NCI-H2081 (cell line): ENCODE results near the gene CETP.

Experiments
- DNase-seq, 2 experiments: peaks; one replicate each; lab custom pipeline; 2025; lab: John Stamatoyannopoulos, UW

Gene CETP

DNA sequence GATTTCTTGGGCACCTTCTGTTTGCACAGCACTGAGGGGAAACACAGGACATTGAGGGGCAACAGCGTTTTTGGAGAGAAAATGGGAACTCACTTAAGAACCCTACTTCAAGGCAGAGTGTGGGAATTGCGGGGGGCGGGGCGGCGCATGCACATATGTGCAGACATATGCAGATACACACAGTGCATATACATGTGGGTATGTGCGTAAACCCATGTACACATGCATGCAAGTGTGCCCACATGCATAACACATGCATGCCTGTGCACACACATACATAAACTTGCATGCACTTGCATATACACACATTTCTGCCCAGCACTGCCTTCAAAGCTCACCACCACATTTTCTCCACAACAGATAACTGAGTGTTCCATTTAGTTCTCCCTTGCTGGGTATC is 60.0 kb downstream of the CETP start:
- no peak for DNase-seq

DNA sequence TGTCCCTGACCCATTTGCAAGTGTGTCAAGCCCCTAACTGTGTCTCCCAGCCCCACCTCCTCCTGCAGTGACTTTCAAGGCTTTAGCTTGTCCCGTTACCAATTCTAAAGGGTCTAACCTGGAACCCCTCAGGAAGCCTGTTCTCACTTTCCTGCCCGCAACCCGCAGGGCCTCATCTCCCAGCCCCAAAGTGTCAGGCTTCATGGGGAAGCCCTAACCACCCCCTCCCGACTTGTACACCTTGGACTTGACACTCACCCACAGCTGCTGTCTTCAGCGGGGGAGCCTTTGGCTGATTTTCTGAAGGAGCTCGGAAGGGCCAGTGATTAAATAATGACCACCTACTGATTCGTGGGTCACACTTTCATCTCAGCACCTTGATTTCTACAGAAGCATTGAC is 60.7 kb downstream of the CETP start:
- DNase-seq = no peak

DNA sequence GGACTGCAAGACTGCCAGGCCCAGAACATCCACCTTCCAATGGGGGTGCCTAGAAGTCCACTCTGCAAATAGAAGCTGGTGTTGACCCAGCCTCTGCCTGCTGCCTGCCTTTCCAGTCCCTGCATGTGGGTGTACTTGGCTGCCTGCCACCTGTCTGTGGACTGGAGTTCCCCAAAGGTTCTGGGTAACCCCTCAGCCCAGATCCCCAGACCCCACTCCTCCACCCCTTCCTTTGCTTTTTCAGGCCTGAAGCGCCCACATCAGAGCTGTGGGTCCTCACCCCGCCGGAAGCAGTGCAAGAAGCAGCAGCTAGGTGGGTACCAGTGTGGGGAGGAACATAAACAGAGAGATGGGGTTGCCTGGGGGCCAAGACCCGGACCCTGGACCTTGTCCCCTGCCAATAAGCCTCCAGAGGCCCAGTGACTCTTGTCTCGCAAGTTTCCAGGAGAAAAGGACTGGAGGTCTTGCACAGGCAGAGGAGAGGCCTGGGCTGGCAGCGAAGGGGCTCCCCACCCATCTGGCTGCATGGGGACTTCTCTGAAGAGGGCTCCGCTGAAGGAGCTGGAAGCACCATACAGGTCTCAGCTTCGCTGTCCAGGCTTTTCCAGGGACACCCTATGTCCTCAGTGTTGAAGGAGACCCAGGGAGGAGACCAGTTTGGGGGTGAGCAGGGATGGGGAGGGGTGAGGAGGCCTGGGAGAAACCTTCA is 61.9 kb downstream of the CETP start:
- DNase-seq = no peak

DNA sequence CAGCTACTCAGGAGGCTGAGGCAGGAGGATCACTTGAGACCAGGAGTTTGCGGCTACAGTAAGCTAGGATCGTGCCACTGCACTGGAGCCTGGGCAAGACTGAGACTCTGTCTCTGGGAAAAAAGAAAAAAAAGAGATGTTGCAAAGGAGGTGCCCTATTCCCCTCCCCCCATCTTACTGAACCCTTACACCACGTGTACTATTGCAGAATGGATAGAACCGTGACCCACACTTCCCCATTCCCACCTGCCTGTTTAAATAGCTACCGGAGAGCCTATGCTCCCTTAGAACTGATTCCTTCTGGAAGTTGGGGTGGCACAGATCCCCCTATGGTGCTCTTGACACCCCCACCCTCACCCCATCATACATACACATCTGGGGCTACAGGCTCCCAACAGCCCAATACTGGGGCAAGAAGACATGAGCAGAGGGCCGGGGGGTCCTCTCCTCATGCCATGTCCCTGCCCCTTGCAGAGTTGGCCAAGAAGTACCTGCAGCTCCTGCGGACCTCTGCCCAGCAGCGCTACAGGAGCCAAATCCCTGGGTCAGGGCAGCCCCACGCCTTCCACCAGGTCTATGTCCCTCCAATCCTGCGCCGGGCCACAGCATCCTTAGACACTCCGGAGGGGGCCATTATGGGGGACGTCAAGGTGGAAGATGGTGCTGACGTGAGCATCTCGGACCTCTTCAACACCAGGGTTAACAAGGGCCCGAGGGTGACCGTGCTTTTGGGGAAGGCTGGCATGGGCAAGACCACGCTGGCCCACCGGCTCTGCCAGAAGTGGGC is 63.3 kb downstream of the CETP start:
- DNase-seq = no peak

DNA sequence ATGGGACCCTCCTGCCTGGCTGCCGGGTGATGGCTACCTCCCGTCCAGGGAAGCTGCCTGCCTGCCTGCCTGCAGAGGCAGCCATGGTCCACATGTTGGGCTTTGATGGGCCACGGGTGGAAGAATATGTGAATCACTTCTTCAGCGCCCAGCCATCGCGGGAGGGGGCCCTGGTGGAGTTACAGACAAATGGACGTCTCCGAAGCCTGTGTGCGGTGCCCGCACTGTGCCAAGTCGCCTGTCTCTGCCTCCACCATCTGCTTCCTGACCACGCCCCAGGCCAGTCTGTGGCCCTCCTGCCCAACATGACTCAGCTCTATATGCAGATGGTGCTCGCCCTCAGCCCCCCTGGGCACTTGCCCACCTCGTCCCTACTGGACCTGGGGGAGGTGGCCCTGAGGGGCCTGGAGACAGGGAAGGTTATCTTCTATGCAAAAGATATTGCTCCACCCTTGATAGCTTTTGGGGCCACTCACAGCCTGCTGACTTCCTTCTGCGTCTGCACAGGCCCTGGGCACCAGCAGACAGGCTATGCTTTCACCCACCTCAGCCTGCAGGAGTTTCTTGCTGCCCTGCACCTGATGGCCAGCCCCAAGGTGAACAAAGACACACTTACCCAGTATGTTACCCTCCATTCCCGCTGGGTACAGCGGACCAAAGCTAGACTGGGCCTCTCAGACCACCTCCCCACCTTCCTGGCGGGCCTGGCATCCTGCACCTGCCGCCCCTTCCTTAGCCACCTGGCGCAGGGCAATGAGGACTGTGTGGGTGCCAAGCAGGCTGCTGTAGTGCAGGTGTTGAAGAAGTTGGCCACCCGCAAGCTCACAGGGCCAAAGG is 64.4 kb downstream of the CETP start:
- no peak for DNase-seq

DNA sequence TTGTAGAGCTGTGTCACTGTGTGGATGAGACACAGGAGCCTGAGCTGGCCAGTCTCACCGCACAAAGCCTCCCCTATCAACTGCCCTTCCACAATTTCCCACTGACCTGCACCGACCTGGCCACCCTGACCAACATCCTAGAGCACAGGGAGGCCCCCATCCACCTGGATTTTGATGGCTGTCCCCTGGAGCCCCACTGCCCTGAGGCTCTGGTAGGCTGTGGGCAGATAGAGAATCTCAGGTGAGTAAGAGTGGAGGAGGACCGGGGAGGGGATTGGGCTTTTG is 65.0 kb downstream of the CETP start:
- DNase-seq = no peak

DNA sequence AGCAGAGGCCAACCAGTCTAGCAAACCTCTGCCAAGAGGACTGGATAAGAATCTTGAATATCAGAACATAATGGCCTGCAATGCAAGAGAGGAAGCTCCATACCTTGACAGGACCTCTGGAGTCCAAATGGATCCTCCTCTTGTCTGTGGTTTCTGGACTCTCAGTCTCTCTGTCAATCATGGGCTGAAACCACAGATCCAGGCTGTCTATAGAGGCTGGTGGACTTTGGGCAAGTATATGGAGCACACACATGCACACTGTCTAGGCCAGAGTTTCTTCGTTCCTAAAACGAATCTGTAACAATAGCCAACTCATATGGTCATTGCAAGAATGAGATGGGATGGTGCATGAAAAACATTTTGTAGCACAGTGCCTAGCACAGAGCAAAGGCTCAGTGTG is 65.3 kb downstream of the CETP start:
- no peak for DNase-seq

DNA sequence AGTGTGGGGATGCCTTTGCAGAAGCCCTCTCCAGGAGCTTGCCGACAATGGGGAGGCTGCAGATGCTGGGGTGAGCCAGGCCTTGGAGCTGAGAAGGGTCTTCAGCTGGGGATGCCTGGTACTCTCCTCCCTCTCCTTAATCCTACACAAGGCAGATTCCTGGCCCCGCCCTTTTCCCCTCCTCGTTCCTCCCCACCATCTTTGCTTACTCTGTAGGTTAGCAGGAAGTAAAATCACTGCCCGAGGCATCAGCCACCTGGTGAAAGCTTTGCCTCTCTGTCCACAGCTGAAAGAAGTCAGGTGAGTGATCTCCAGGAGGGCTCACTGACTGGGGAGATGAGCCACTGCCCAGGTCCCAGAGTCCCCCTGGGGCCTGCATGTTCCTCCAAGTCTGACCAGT is 66.3 kb downstream of the CETP start:
- peak in 1 of 2 experiments; percentile 2 for DNase-seq

DNA sequence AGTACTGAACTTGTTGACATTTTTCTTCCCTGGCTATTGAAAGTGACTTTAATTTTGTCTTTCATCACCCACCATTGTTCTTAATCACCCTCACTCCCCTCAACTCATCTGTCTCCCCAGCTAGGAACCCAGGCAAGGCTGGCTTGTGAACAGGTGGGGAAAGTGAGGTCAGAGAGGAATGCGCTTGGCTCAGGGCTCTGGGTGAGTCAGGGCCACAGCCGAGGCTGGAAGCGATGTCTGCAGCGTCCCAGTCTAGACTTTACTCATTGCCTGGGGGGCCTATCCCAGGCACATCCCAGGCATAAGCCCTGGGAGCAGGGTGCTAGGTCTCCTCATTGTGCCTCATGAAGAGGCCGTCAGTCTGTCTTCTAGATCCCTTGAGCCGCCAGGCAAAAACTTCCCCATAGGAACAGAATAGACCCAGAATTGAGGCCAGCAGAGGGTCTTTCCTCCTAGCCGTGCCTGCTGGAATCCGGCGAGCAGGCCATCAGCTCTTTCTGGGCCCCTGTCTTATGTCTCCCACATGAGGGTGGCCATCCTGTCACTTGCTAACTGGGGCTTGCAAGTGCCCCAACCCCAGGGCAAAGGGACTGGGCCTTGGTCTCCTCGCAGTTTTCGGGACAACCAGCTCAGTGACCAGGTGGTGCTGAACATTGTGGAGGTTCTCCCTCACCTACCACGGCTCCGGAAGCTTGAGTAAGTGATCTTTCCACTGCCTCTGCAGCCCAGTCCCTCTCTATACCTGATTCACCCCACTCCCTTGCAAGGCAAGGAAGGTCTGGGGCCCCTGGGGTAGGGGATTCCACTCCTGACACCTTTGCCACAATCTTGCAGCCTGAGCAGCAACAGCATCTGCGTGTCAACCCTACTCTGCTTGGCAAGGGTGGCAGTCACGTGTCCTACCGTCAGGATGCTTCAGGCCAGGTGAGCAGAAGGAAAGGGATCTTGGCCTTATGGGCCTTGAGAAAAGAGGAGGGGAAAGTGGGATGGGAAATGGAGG is 67.7 kb downstream of the CETP start:
- no peak for DNase-seq

DNA sequence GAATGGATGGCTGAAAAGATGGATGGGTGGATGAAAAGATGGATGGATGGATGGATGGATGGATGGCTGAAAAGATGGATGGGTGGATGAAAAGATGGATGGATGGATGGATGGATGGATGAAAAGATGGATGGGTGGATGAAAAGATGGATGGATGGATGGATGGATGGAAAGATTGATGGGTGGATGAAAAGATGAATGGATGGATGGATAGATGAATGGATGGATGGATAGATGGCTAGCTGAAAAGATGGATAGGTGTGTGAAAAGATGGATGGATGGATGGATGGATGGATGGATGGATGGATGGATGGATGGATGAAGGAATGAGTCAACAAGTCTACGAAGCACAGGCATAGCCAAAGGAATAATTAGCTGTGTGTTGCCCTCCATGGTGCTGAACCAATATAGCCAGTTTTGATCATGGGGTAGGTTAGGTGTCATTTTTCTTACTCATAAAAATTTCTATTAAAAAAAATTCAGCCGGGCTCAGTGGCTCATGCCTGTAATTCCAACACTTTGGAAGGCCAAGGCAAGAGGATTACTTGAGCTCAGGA is 68.7 kb downstream of the CETP start:
- no peak for DNase-seq

DNA sequence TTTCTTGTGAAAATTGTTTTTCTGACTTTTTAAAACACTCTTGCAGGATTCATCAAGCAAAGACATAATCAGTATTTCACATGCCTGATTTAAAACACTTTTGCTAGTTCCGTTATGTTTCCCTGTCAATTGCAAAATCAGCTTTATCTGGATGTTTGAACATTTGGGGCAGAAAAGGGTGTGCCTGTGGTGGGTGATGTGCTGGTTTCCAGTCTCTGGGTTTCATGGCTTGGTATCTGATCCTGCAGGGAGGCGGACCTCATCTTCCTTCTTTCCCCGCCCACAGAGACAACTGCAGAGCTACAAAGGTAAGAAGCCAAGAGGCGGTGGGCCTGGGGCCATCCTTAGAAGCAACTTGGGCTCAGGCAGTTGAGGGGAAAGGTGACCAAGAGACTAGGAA is 69.4 kb downstream of the CETP start:
- no peak for DNase-seq

DNA sequence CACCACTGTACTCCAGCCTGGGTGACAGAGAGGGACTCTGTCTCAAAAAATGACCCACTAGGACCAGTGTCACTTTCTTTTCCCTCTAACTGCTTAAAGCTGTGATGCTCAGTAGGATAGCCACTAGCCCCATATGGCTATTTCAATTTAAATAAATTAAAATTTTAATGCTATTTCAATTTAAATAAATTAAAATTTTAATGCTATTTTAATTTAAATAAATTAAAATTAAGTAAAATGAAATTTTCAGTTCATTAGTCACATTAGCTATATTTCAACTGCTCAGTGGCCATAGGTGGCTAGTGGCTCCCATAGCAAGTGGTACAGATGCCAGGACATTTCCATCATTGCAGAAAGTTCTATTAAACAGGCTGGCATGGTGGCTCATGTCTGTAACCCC is 70.6 kb downstream of the CETP start:
- DNase-seq = no peak

DNA sequence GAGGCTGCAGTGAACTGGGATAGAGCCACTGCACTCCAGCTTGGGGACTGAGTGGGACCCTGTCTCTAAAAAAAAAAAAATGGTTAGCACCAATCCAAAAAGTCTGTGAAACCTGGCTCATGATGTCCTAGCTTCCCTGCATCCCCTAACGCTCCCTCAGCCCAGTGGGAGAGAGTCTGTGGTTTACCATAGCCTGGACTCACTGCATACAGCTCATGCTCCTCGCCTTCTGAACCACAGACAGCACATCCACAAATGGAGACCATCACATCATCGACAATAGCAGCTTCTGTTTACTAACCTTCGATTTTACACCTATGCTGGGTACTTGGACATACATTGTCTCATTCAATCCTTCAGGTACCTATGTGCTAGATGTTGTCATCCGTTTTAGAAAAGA is 71.2 kb downstream of the CETP start:
- DNase-seq = no peak
